NCI-H69 (cell line): ENCODE data around the gene PALLD.
"Not testable (repeated sequence)": the region's sequence is repeated elsewhere in the genome, so short reads cannot be mapped to it uniquely, and the experiment has no call there.

Source experiments
- DNase-seq: peaks from one replicate; lab custom pipeline; 2025; lab: John Stamatoyannopoulos, UW

Gene PALLD

DNA sequence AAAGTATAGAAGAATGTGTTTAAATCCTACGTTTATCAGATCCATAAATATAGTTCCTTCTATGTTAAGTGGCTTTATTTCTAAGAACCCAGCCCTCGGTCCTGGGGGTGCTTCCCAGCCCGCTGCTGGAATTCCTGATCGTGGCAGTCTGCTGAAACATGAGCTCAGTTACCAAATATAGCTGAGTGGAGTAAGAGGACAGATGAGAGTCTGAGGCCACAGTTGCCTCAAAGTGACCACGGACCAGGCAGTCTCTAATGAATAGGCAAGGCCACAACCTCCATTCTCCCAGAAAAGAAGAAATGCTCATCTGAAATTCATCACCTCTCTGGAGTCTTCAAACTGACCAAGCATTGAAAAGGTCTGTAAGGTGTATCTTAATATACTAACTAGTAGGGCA, at the start of gene PALLD:
TSS of gene PALLD (plus strand) at position 219 of the 400 bp plus-strand sequence.
- DNase-seq, result no peak

DNA sequence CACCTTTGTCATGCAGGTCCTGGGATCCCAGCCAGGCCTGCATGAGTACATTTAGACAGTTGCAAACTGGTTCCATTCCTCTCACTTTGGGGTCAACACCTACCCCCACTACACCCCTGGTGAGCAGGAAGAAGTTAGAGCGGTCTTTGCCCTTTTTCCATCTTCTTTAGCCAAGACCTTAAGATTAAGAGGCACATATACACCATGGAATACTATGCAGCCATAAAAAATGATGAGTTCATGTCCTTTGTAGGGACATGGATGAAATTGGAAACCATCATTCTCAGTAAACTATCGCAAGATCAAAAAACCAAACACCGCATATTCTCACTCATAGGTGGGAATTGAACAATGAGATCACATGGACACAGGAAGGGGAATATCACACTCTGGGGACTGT, 47.8 kb upstream of the PALLD start:
- not testable (repeated sequence) for DNase-seq

DNA sequence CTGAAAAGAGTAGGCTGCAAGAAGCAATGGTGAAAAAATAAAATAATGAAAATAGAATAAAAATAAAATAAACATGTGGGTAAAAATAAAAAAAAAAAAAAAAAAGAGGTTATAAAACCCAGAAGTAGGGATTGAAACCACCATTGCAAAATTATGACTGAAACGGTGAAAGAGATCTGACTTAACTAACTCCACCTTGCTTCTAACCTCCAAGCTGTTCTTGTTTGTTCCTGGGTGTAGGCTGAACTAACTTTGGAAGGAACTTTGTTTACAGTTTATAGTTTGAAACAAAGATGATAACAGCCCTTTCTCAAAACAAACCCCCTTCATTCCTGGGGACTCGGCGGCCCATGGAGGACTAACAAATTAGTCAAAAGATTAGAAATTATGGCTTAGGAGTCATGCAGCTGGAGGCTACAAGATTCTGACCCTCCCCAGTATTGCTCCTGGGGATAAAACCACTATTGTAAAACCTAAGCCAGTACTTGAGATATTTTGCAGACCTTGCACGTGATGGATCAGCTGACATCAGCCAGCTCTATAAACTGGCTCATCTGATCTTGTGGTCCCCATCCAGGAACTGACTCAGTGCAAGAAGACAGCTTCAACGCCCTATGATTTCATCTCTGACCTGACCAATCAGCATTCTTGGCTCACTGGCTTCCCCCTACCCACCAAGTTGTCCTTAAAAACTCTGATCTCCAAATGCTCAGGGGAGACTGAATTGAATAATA, 47.0 kb upstream of the PALLD start:
- DNase-seq, result no peak

DNA sequence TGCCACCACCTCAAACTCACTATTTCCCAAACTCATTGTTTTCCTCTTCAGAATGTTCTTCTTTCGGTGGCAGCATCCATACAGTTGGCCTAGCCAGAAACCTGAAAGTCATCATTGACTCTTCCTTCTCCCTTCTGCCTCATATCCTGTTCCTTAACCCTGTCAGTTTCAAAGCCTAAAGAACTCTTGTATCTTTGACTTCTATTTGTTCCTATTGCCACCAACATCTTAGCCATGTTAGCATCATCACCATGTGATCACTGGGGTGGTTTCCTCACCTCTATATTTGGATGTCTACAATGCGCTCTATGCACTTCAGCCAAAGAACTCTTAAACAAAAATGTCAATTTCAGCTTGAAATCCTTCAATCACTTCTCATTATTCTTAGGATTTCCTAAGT, 45.5 kb upstream of the PALLD start:
- DNase-seq, result no peak

DNA sequence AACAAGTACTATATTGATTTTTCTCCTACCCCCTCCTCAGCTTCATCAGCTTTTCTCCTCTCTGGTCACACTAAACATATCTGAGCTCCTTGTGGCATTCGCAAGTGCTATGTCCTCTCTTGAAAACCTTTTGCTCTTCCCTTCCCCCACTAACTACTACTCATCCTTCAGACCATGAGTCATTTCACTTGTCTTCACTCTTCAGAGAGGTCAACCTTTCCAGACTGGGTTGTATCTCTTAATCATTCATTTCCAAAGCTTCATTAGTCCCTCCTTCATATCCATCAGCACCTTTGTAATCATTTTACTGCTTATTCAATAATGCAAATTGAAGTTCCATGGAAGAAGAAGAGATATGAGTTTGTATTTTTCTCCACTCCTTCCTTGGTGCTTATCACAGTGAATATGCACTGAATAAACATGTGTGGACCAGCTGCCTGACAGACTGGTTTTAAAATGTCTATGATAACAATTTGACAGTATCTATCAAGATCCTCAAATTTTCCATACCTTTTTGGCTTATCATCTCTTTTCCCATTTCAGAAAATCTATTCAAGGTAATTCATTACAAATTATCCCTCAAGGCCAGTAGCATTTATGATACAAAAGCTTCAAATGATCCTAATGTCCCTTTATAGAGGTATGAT, 45.0 kb upstream of the PALLD start:
- peak; percentile 53 for DNase-seq

DNA sequence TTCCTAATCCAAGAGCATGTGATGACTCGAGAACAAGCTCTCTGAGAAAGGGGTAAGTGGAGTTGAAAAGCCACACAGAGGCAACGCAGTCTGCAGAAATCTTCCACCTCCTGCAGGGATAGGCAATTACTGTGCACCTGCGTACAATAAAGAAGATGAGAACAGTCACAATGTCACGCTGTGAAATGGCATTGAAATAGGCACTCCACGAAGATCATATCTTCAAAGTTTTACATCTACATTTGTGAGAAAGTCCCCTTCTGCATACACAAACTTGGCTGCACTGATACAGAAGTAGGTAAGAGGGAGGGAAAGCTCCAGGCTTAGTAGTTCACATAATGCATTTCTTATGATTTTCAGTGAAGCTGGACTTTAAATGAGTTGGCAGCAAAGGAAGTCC, 43.7 kb upstream of the PALLD start:
- DNase-seq, result peak; percentile 89

DNA sequence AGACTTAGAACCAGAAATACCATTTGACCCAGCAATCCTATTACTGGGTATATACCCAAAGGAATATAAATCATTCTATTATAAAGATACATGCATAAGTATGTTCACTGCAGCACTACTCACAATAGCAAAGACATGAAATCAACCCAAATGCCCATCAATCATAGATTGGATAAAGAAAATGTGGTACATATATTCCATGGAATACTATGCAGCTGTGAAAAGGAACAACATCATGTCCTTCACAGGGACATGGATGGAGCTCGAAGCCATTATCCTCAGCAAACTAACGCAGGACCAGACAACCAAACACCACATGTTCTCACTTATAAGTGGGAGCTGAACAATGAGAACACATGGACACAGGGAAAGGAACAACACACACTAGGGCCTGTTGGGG, 38.6 kb upstream of the PALLD start:
- DNase-seq, result not testable (repeated sequence)

DNA sequence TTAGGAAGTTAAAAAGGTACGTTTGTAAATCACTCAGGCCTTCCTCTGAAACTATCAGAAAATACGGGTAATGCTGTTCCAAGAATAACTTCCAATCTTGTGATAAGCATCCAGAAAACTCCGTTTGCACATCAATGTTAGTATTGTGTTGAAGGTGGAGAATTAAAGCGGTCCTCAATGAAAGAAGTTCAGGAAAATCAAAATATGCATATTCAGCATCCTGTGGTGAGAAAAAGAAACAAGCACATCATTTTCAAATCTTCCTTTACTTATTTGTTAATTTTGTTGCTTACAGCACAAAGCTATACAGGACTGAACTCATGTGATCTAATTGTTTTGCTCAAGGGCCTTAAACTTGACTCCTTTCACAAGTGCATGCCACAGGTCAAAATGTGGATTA, 35.0 kb upstream of the PALLD start:
- DNase-seq, result no peak

DNA sequence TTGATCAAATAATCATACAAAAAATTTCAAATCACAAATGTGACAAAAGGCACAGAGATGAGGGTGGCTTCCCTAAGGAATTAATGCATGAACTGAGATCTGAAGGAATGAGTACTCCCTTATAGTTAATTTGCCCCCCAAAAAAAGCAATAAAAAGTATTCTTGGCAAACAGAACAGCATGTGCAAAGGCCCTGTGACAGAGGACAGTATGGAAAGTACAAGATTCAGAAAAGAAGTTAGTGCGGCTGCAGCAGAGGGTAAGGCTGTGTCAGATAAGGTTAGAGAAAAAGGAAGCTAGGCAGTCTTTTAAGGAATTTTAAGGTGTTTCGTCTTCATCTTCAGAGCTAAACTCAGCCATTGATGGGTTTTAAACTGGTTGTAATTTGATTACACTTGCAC, 23.9 kb upstream of the PALLD start:
- DNase-seq, result no peak

DNA sequence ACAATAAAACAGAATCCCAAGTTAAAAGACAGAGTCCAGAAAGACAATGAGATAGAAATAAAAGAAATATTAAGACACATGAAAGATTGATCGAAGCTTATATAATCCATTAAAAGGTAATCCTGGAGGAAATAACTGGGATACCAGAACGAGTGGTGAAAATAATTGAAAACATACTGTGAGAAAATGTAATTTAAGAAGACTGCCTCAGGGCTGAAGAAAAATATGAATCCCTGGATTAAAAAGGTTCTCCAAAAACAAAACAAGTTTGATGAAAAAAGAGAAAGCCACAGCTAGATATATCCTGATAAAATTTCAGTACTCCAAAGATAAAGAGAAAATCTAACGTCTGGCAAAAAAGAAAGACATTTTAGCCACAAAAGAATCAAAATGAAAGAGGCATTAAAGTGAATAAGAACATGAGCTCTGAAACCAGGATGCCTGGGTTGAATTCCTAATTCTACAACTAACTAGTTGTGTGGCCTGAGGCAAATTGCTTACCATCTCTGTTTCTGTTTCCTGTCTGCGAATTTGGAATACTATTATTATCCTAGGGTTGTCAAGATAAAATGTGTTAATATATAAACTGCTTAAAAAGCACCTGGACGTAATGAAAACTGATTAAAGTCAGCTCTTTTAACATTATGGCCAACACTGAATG, 22.1 kb upstream of the PALLD start:
- DNase-seq, result peak; percentile 48

DNA sequence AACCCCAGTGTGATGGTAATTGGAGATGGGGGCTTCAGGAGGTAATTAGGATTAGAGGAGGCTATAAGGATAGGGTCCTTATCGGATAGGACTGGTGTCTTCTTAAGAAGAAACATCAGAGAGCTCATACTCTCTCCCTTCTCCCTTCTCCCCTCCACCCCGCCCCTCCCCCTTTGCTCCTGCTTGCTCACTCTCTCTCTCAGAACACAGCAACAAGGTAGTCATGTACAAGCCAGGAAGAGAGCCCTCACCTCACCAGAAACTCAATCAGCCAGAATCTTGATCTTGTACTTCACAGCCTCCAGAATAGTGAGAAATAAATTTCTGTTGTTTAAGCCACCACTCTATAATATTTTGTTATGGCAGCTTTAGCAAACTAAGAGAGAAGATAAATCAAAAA, 21.1 kb upstream of the PALLD start:
- peak; percentile 74 for DNase-seq

DNA sequence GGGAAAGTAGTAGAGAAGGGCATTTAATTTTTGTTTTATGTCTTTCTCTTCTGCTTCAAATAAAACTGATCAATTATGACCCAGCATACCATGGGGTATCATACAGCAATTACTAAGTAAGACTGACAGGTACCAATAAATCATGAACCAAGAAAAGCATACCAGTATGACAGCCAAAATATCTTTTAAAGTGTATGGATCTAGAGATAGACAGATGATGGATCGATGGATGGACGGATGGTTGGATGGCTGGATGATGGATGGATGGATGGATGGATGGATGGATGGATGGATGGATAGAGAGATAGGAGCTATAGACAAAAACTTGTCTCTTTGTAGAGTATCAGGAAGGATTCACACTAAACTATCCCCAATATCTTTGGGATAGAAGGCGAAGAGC, 18.0 kb upstream of the PALLD start:
- DNase-seq, result no peak

DNA sequence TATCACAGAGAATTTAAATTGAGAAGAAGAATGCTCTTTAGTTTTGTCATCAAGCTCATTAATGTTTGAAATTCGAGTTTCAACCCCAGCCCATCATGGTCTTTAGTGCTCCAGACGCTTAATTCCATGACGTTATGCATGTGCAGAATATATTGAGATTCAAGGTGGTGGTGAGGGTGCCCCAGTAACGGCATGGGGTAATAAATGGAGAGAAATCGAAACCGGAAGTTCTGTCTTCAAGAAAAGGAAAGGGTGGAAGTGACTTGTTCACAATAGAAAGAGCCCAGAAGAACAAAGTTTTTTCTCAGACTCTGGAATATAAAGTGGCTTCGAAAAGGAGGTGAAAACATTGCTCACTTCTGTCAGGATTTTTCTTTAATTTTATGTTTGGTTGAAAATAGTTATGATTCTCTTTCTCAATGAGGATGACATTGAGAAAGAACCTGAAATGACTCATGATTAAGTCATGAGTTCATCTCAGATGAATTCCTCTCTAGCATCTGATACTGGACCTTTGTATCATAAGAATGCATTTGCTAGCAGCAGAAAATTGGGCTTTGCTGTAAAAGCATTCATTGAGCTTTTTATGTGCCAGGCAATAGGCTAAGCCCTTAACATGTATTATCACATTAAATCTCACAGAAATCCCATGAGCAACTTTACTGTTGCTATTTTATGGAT, 15.8 kb upstream of the PALLD start:
- DNase-seq, result peak; percentile 25

DNA sequence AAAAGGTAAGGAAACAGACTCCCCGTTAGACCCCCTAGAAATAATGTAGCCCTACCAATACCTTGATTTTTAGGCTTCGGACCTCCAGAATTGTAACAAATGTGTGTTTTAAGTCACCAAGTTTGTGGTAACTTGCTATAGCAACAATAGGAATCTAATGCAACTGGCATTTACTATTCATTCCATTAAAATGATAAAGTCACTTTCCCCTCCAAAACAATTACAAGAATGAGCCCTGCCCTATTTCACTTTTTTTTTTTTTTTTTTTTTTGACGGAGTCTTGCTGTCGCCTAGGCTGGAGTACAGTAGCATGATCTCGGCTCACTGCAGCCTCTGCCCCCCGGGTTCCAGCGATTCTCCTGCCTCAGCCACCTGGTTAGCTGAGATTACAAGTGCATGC, 13.0 kb upstream of the PALLD start:
- DNase-seq, result no peak

DNA sequence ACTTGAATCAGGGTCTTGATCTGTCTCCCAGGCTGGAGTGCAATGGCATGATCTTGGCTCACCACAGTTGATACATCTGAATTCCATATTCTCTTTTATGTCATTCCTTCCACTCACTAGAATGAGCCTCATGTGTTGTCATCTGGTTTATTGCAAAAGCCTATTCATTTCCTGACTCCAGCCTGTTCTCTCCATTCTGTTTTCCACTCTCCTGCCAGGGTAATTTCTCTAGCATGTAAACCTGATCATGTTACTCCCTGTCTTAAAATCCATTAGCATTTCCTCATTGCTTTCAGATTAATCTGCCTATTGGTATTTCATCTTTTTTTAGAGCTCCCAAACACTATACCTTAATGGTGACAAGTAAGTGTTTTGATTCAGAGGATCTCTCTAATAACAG, 12.2 kb upstream of the PALLD start:
- peak; percentile 4 for DNase-seq

DNA sequence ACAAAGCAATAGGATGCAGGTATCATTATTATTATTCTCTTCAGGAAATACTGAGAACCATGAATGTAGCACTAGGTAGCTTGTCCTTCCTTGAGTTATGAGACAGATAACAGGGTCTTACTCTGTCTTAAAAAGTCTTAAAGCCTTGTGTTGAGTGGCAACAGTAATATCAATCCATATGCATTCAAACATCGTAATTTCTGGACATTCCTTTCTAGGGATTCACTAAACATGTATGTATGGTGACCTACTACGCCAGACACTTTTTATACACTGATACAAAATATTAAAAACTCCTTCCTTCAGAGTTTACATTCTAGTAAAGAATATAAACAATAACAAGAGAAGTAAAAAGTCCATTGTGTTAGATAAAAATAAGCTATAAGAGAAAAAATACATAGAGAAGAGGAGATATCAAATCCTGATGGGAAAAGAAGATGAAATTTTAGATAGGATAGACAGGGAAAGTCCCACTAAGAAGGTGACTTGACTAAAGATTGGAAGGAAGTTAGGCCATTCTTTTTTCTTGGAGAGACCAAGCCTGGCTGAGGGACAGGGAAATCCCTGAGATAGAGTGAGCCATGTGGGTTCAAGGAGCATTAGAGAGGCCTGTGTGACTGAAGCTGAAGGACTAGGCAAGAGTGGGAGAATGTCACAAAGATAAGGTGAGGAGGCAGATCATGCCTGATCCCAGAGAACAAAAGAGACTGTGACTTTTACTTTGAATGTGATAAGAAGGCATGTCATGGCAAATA, 11.5 kb upstream of the PALLD start:
- DNase-seq, result no peak

DNA sequence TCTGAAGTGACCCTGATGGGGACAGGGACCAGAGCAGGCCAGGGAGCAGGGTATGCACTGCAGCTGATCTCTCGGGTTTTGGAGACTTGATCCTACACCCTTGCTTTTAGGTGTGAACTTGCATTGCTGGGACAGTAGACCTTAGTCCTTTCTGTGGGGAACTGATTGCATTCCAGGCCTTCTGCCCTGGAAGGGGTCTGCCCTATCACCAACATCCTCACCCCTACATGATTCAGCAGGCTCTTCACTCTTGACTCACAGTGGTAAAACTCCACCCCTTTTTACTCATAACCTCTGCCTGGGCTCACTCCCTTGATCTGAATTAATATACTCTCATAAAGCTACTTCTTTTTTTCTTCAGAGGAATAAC, 10.0 kb upstream of the PALLD start:
- no peak for DNase-seq

DNA sequence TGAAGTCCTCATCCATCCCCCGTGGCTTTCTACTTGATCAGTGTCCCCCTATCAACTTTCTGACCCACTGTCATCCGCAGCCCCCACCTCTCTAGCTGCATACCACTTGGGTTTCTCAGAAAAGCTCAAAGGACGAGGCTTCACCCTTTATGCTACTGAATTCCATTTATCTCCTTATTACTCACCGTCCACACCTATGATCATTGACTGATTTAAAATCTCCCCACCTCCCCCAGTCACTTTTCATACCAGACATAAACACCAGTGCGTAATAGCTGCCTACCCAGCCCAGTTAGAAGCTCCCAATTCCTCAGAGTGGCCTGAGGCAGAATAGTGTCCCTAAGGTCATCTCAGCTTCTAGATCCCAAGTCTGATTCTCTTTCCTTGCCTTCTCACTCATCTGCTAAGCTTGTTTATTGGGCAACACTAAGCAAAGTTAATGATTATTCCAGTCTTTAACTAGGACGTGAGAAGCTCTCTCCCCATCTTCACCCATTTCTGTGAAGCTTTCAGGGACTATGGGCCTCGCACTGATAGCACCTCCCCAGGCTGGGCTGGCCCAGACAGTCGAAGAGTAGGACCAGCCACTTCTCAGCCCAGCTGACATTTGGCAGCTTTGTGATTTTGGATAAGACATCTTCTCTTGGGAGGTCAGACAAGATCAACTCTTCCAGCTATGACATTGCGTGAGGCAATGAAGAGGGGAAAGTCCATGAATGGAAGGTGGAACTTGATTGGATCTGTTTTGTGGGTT, 9.4 kb upstream of the PALLD start:
- DNase-seq, result no peak

DNA sequence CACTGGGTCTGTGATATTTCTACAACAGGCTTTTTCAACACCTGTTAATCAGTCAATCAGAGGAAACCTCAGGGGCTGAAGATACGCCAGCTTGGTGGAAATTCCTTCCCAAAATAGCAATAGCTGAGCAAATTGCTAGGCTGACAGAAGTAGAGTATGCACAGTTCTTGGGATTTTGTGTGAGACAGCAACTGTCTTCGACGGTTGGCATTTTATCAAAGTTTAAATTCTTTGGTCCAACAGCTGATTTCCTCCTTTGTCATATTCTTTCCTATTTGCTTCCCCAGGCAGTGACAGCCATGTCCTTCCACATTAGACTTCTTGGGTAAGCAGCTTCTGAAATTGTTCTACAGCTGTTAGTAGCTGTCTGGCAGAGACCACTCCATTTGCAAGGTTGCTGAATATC, 8.0 kb upstream of the PALLD start:
- DNase-seq, result no peak

DNA sequence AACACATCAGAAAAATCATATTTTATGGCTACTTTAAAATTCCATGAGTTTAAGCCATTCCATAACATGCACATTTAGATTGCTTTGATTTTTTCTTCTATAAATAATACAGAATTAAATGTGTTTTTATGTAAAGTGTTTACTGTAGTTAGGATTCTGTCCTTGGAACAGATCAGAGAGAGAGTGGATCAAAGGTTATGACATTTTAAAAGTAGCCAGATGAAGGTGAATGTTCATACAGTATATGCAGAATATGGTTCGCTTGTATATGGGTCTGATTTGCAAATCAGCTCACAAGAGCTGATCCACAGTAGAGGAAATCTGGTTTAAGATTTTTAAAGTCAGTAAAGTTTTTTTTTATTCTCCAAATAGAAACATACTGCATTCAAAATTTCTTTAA, 7.2 kb upstream of the PALLD start:
- no peak for DNase-seq

DNA sequence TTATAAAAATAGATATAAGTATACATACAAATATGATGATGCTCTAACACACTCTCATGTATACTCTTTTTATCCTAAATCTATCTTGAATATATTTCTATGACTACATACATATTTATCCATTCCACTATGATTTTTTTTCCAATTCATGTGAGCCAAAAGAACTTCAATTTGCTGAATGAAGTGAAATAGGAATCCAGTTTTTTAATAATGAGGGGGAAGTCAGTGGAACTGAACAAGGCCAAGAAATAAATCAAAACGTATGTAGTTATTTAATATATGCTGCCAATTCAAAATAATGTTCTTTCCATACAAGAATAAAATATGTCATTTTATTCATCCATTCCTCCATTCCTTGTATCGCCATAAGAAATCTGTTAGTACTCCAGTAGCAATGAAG, 6.1 kb upstream of the PALLD start:
- no peak for DNase-seq
